Esophagus muscularis mucosa (tissue), 2 donors: ENCODE measurements around the gene CSN1S1.

Experiments used
- EP300 ChIP-seq: sonication (generic); formaldehyde crosslinking; IDR thresholded peaks from one replicate; pipeline ENCODE4 v1.6.1; 2017; ENCODE audit warnings: antibody characterized with exemption
- POLR2A ChIP-seq: fragments of 450-650 bp; IDR thresholded peaks from one replicate; pipeline ENCODE4 v1.6.1; 2017; ENCODE audit warnings: antibody characterized with exemption, moderate library complexity, mild to moderate bottlenecking, low read depth

DNA sequence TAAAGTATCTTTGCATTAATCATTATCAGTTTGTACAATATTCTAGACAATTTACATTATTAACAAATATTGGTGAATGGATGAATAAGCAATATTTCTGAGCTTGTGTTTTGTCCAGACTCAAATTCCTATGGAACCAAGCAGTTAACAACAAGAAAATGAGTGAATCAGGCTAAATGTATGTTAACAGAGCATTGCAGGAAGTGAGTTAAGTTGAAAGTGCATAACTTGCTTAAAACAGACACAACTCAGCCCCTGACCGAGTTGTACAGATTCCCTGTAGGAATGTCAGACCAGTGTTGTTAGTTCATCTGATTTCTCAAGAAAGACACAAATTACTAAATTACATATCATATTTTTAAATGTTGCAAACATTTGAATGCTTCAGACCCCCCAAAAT is 23.7 kb upstream of the CSN1S1 start:
- TF ChIP-seq EP300 (no peak), POLR2A (no peak)
